ENCODE measurements around the gene PRTN3.

- TF ChIP-seq CTCF (IDR thresholded peaks at IDR 0.05) (no peak), POLR2A (IDR thresholded peaks at IDR 0.05) (no peak)
These were observed 30.5 kb upstream of the PRTN3 start for GRCh38 chr19:810077-810855.
